Measurements from ENCODE around the gene PLCB1. TPM values are rescaled to one million over a fixed set of nuclear protein-coding genes. Genes with fewer than 3 reads are reported as not detected.

Gene PLCB1
- polyA plus RNA-seq, 1 experiment = 16.4 TPM

GRCh38 chr20:8299921-8300320 is 167.9 kb downstream of the PLCB1 start:
- Histone ChIP-seq H3K4me3 (ENCODE audit: low read depth, low read length) (no peak overlapping the region), H3K27ac (ENCODE audit: low read depth, low read length) (no peak overlapping the region), H3K27me3 (ENCODE audit: control insufficient read depth, insufficient read depth, low read length) (no peaks in the 10 kb centered on the region), H3K9me3 (ENCODE audit: control insufficient read depth, insufficient read depth, low read length) (no peaks in the 10 kb centered on the region)
- no peak for DNase-seq (ENCODE audit: low read depth, low spot score)
- TF ChIP-seq CTCF (IDR thresholded peaks at IDR 0.05; ENCODE audit: low read depth, low read length) = no peak
- ChIA-PET CTCF (interaction anchor here (0.6 to 0.7 kb wide), 2 partner anchors 14 to 422 kb away, joined by 3 read pairs; no protein-coding TSS in a partner anchor), POLR2A (no interaction called here)

- DNase-seq (ENCODE audit: low read depth, low spot score) = no peak
- Histone ChIP-seq H3K27ac (ENCODE audit: low read depth, low read length) (no peak overlapping the region), H3K4me3 (ENCODE audit: low read depth, low read length) (no peak overlapping the region), H3K27me3 (ENCODE audit: control insufficient read depth, insufficient read depth, low read length) (no peaks in the 10 kb centered on the region), H3K9me3 (ENCODE audit: control insufficient read depth, insufficient read depth, low read length) (no peaks in the 10 kb centered on the region)
- TF ChIP-seq CTCF (IDR thresholded peaks at IDR 0.05; ENCODE audit: low read depth, low read length) = no peak
- POLR2A ChIA-PET = no interaction called here
- CTCF ChIA-PET = no interaction called here
These were observed 169.6 kb downstream of the PLCB1 start for GRCh38 chr20:8301655-8302054.

GRCh38 chr20:8303651-8304050 is 171.6 kb downstream of the PLCB1 start:
- no peak for TF ChIP-seq CTCF (IDR thresholded peaks at IDR 0.05; ENCODE audit: low read depth, low read length)
- no peak overlapping the region for H3K27ac ChIP-seq (ENCODE audit: low read depth, low read length)
- DNase-seq (ENCODE audit: low read depth, low spot score) = no peak
- POLR2A ChIA-PET = no interaction called here
- H3K4me3 ChIP-seq (ENCODE audit: low read depth, low read length) = no peak overlapping the region
- no peaks in the 10 kb centered on the region for H3K9me3 ChIP-seq (ENCODE audit: control insufficient read depth, insufficient read depth, low read length)
- CTCF ChIA-PET = interaction anchor here (1.6 kb wide), 1 partner anchor 11 kb away, joined by 3 read pairs; no protein-coding TSS in a partner anchor
- H3K27me3 ChIP-seq (ENCODE audit: control insufficient read depth, insufficient read depth, low read length) = no peaks in the 10 kb centered on the region

GRCh38 chr20:8304124-8304816 is 172.2 kb downstream of the PLCB1 start:
- CTCF ChIA-PET = interaction anchor here (1.6 kb wide), 1 partner anchor 12 kb away, joined by 3 read pairs; no protein-coding TSS in a partner anchor
- H3K4me3 ChIP-seq (ENCODE audit: low read depth, low read length) = no peak overlapping the region
- DNase-seq (ENCODE audit: low read depth, low spot score) = no peak
- H3K27ac ChIP-seq (ENCODE audit: low read depth, low read length) = no peak overlapping the region
- H3K27me3 ChIP-seq (ENCODE audit: control insufficient read depth, insufficient read depth, low read length) = no peaks in the 10 kb centered on the region
- POLR2A ChIA-PET = no interaction called here
- no peak for TF ChIP-seq CTCF (IDR thresholded peaks at IDR 0.05; ENCODE audit: low read depth, low read length)
- no peaks in the 10 kb centered on the region for H3K9me3 ChIP-seq (ENCODE audit: control insufficient read depth, insufficient read depth, low read length)

GRCh38 chr20:8305449-8305978 is 173.4 kb downstream of the PLCB1 start:
- Histone ChIP-seq H3K4me3 (ENCODE audit: low read depth, low read length) (no peak overlapping the region), H3K9me3 (ENCODE audit: control insufficient read depth, insufficient read depth, low read length) (no peaks in the 10 kb centered on the region), H3K27ac (ENCODE audit: low read depth, low read length) (no peak overlapping the region), H3K27me3 (ENCODE audit: control insufficient read depth, insufficient read depth, low read length) (no peaks in the 10 kb centered on the region)
- peak; percentile 58 for TF ChIP-seq CTCF (IDR thresholded peaks at IDR 0.05; ENCODE audit: low read depth, low read length)
- CTCF ChIA-PET = interaction anchor here (0.9 kb wide), 1 partner anchor 105 kb away, joined by 3 read pairs; no protein-coding TSS in a partner anchor
- DNase-seq (ENCODE audit: low read depth, low spot score) = no peak
- POLR2A ChIA-PET = no interaction called here

Measured in AG04450 (cell line).